Smooth muscle cell (in vitro differentiated cells): ENCODE data around the gene UBA3. TPM values are rescaled to one million over a fixed set of nuclear protein-coding genes. Genes with fewer than 3 reads are reported as not detected.

Source experiments
- DNase-seq: peaks from one replicate; lab custom pipeline; 2025; ENCODE audit not compliant: unreplicated experiment; lab: John Stamatoyannopoulos, UW
- H2AFZ ChIP-seq: fragments of 200-600 bp; sonication (generic); 2 replicates; pipeline ENCODE4 v1.6.0; 2016; ENCODE audit warnings: antibody characterized with exemption, low read depth, mild to moderate bottlenecking
- H3F3A ChIP-seq: fragments of 200-600 bp; sonication (generic); 2 replicates; pipeline ENCODE4 v1.6.0; 2017; ENCODE audit warnings: antibody characterized with exemption, low read depth
- H3K27ac ChIP-seq: fragments of 200-600 bp; sonication (generic); 2 replicates; pipeline ENCODE4 v1.5.1; 2016; ENCODE audit warnings: low read depth, mild to moderate bottlenecking
- H3K27me3 ChIP-seq: fragments of 200-600 bp; sonication (generic); 2 replicates; pipeline ENCODE4 v1.6.1; 2016; ENCODE audit warnings: low read depth, mild to moderate bottlenecking
- H3K36me3 ChIP-seq: fragments of 200-600 bp; sonication (generic); 2 replicates; pipeline ENCODE4 v1.5.1; 2016; ENCODE audit warnings: low read depth
- H3K4me1 ChIP-seq: fragments of 200-600 bp; sonication (generic); 2 replicates; pipeline ENCODE4 v1.5.1; 2016; ENCODE audit warnings: low read depth
- H3K4me2 ChIP-seq: fragments of 200-600 bp; sonication (generic); 2 replicates; pipeline ENCODE4 v1.6.0; 2016; ENCODE audit warnings: mild to moderate bottlenecking
- H3K4me3 ChIP-seq: fragments of 200-600 bp; sonication (generic); 2 replicates; pipeline ENCODE4 v1.5.1; 2016; ENCODE audit warnings: mild to moderate bottlenecking
- H3K79me2 ChIP-seq: fragments of 200-600 bp; sonication (generic); 2 replicates; pipeline ENCODE4 v1.6.0; 2016; ENCODE audit warnings: low read depth, mild to moderate bottlenecking
- H3K9ac ChIP-seq: fragments of 200-600 bp; sonication (generic); 2 replicates; pipeline ENCODE4 v1.6.0; 2016; ENCODE audit warnings: low read depth
- H3K9me3 ChIP-seq: fragments of 200-600 bp; sonication (generic); replicated peaks from 2 replicates; pipeline ENCODE4 v1.5.1; 2016; ENCODE audit warnings: low read depth
- H4K20me1 ChIP-seq: fragments of 200-600 bp; sonication (generic); 2 replicates; pipeline ENCODE4 v1.6.0; 2016; ENCODE audit warnings: low read depth
- WGBS: methylation state at CpG from one replicate; pipeline ENCODE4 v1.1.7; 2016; ENCODE audit warnings: low lambda C conversion rate; 5-methylcytosine and 5-hydroxymethylcytosine counted together
- polyA plus RNA-seq: library from polyadenylated mRNA; unstranded; fragments of >200 nt; fragmentation: Nextera tagmentation; extraction: Ambion mirVana; gene quantifications from 2 replicates; pipeline ENCODE4 v1.2.1, GENCODE V29; 2016
- total RNA-seq: library from RNA; depleted of rRNA; stranded (reverse); fragments of >200 nt; gene quantifications from 2 replicates; pipeline ENCODE4 v1.2.3, GENCODE V29; 2014
- TF ChIP-seq, protein P1 (sequence below): fragments of 200-600 bp; sonication (generic); IDR thresholded peaks from 2 replicates; pipeline ENCODE4 v1.5.1; 2017; ENCODE audit warnings: borderline replicate concordance, mild to moderate bottlenecking, antibody characterized with exemption; ENCODE audit not compliant: insufficient read depth, poor library complexity, severe bottlenecking

UBA3 gene
- total and polyA plus RNA-seq, 2 experiments from 2014 or later: 47.5 to 71.2 TPM

- DNase-seq: no peak
- H3K27ac ChIP-seq: peak overlapping the region; percentile 32
Measured at GRCh38 chr3:69094467-69095205, 14.5 kb upstream of the UBA3 start.

GRCh38 chr3:69092030-69092516 lies 11.9 kb upstream of the UBA3 start:
- H3K4me2 ChIP-seq: no peak overlapping the region
- H3K79me2 ChIP-seq: peaks cover 50% of the 10 kb centered on the region
- H3K36me3 ChIP-seq: no peaks in the 10 kb centered on the region
- 50% methylated on average over 4 of the region's 4 CpGs for WGBS
- TF ChIP-seq, protein P1, sequence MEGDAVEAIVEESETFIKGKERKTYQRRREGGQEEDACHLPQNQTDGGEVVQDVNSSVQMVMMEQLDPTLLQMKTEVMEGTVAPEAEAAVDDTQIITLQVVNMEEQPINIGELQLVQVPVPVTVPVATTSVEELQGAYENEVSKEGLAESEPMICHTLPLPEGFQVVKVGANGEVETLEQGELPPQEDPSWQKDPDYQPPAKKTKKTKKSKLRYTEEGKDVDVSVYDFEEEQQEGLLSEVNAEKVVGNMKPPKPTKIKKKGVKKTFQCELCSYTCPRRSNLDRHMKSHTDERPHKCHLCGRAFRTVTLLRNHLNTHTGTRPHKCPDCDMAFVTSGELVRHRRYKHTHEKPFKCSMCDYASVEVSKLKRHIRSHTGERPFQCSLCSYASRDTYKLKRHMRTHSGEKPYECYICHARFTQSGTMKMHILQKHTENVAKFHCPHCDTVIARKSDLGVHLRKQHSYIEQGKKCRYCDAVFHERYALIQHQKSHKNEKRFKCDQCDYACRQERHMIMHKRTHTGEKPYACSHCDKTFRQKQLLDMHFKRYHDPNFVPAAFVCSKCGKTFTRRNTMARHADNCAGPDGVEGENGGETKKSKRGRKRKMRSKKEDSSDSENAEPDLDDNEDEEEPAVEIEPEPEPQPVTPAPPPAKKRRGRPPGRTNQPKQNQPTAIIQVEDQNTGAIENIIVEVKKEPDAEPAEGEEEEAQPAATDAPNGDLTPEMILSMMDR: no peak
- peaks cover 5% of the 10 kb centered on the region for H3F3A ChIP-seq
- no peak for DNase-seq
- H4K20me1 ChIP-seq: peaks cover 94% of the 10 kb centered on the region
- H3K4me3 ChIP-seq: no peak overlapping the region
- peaks cover 28% of the 10 kb centered on the region for H3K4me1 ChIP-seq
- peak overlapping the region; percentile 14 for H3K9ac ChIP-seq
- H2AFZ ChIP-seq: no peak overlapping the region
- no peaks in the 10 kb centered on the region for H3K27me3 ChIP-seq
- no peaks in the 10 kb centered on the region for H3K9me3 ChIP-seq
- H3K27ac ChIP-seq: no peak overlapping the region

More at GRCh38 chr3:69094467-69095205, 14.5 kb upstream of the UBA3 start:
- Histone ChIP-seq H3F3A (no peaks in the 10 kb centered on the region), H3K27me3 (no peaks in the 10 kb centered on the region), H4K20me1 (peaks cover 91% of the 10 kb centered on the region), H3K4me3 (no peak overlapping the region), H3K79me2 (peaks cover 44% of the 10 kb centered on the region), H3K36me3 (no peaks in the 10 kb centered on the region), H3K9ac (no peak overlapping the region), H3K4me1 (peaks cover 12% of the 10 kb centered on the region), H2AFZ (no peak overlapping the region), H3K9me3 (no peaks in the 10 kb centered on the region), H3K4me2 (no peak overlapping the region)
- TF ChIP-seq, protein P1: no peak
- 73% methylated on average over 8 of the region's 8 CpGs for WGBS

DNA sequence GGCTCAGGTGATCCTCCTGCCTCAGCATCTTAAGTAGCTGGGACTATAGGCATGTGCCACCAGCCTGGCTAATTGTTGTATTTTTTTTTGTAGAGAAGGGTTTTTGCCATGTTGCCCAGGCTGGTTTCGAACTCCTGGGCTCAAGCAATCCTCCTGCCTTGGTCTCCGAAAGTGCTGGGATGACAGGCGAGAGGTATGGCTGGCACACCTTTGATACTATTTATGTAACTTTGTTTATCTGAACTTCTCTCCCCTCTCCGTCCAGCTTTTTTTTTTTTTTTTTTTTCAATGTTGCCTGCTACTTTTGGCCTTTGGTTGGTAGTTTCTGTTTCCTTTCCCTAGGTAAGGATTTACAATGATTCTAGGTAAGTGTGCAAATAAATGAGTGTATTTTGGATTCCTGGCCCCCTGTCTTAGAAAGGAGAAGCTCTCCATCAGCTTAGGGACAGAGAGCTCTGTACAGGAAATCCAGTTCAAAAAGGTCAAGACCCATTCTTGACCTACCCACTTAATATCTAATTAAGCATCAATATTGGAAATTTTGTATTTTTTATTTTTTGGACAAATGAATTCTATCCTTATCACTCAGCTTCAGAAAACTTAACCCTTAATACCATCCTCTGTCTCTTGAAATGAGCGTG lies 11.3 kb upstream of the UBA3 start:
- peaks cover 5% of the 10 kb centered on the region for H3F3A ChIP-seq
- DNase-seq: no peak
- TF ChIP-seq, protein P1: no peak
- no peak overlapping the region for H3K27ac ChIP-seq
- H3K9me3 ChIP-seq: no peaks in the 10 kb centered on the region
- no peaks in the 10 kb centered on the region for H3K36me3 ChIP-seq
- no peak overlapping the region for H3K4me2 ChIP-seq
- H3K9ac ChIP-seq: peak overlapping the region; percentile 14
- no peak overlapping the region for H2AFZ ChIP-seq
- H4K20me1 ChIP-seq: peaks cover 91% of the 10 kb centered on the region
- no peaks in the 10 kb centered on the region for H3K27me3 ChIP-seq
- peaks cover 52% of the 10 kb centered on the region for H3K79me2 ChIP-seq
- WGBS: 90% methylated on average over 5 of the region's 5 CpGs
- H3K4me1 ChIP-seq: peaks cover 29% of the 10 kb centered on the region
- H3K4me3 ChIP-seq: no peak overlapping the region
